PC-3 (cell line): ENCODE results near the gene CHD6. TPM values are rescaled to one million over a fixed set of nuclear protein-coding genes. Genes with fewer than 3 reads are reported as not detected.

Source experiments
- ATAC-seq: fragments of 200-7000 bp; cut with Tn5 transposase; 2 replicates; pipeline ENCODE4 v1.9.1; 2020; ENCODE audit warnings: mild to moderate bottlenecking, moderate library complexity
- BruUV-seq: library from RNA; stranded (reverse); fragments of 400-500 nt; replicated peaks from 2 replicates; lab custom pipeline; 2021; lab: Mats Ljungman, UMichigan
- CTCF ChIA-PET: fragments of 300-600 bp; sonication (Branson Sonifier 250); formaldehyde crosslinking; loops from one replicate; lab custom pipeline; 2022; ENCODE audit warnings: antibody characterized with exemption; lab: Charles Lee
- POLR2A ChIA-PET: fragments of 300-600 bp; sonication (Branson Sonifier 250); formaldehyde crosslinking; loops from one replicate; lab custom pipeline; 2022; ENCODE audit warnings: antibody characterized with exemption; ENCODE audit not compliant: unreplicated experiment; lab: Charles Lee
- DNase-seq: peaks from one replicate; pipeline ENCODE4 v3.0.0-alpha.2; 2015
- H2AFZ ChIP-seq: fragments of 300-600 bp; sonication (generic); 2 replicates; pipeline ENCODE4 v1.6.0; 2016; ENCODE audit warnings: antibody characterized with exemption, low read length
- H3F3A ChIP-seq: fragments of 300-600 bp; sonication (generic); one replicate; pipeline ENCODE4 v1.6.0; 2017; ENCODE audit warnings: antibody characterized with exemption, low read length, control low read depth, mild to moderate bottlenecking; ENCODE audit not compliant: unreplicated experiment
- H3K27ac ChIP-seq: fragments of 300-600 bp; sonication (generic); 2 replicates; pipeline ENCODE4 v1.5.1; 2016; ENCODE audit warnings: mild to moderate bottlenecking, low read length
- H3K27me3 ChIP-seq: fragments of 300-600 bp; sonication (generic); 2 replicates; pipeline ENCODE4 v1.6.1; 2016; ENCODE audit warnings: low read length, mixed read lengths
- H3K36me3 ChIP-seq: fragments of 300-600 bp; sonication (generic); 2 replicates; pipeline ENCODE4 v1.6.1; 2016; ENCODE audit warnings: low read depth, mixed run types, low read length, mixed read lengths
- H3K4me1 ChIP-seq: fragments of 300-600 bp; sonication (generic); 2 replicates; pipeline ENCODE4 v1.5.1; 2016; ENCODE audit warnings: low read length; ENCODE audit not compliant: insufficient read depth
- H3K4me2 ChIP-seq: fragments of 300-600 bp; sonication (generic); 2 replicates; pipeline ENCODE4 v1.6.0; 2016; ENCODE audit warnings: low read length
- H3K4me3 ChIP-seq: fragments of 300-600 bp; sonication (generic); 2 replicates; pipeline ENCODE4 v1.5.1; 2016; ENCODE audit warnings: mild to moderate bottlenecking, low read length, mixed read lengths
- H3K79me2 ChIP-seq: fragments of 300-600 bp; sonication (generic); 2 replicates; pipeline ENCODE4 v1.6.1; 2017; ENCODE audit warnings: low read length, mixed read lengths
- H3K9ac ChIP-seq: fragments of 300-600 bp; sonication (generic); 2 replicates; pipeline ENCODE4 v1.6.0; 2016; ENCODE audit warnings: mild to moderate bottlenecking, low read length
- H3K9me2 ChIP-seq: fragments of 300-600 bp; sonication (generic); replicated peaks from 2 replicates; pipeline ENCODE4 v1.6.1; 2016; ENCODE audit warnings: mixed run types, low read length, mixed read lengths
- H3K9me3 ChIP-seq: fragments of 300-600 bp; sonication (generic); 2 replicates; pipeline ENCODE4 v1.6.1; 2016; ENCODE audit warnings: low read length, mixed read lengths
- H4K20me1 ChIP-seq: fragments of 300-600 bp; sonication (generic); 2 replicates; pipeline ENCODE4 v1.6.1; 2016; ENCODE audit warnings: low read length, mixed read lengths
- EZH2 ChIP-seq: fragments of 300-600 bp; sonication (generic); IDR thresholded peaks from one replicate; pipeline ENCODE4 v1.6.1; 2017; ENCODE audit warnings: antibody characterized with exemption, mild to moderate bottlenecking, low read length; ENCODE audit not compliant: unreplicated experiment
- EZH2phosphoT487 ChIP-seq: fragments of 300-600 bp; sonication (generic); IDR thresholded peaks from 2 replicates; pipeline ENCODE4 v1.6.1; 2018; ENCODE audit warnings: mild to moderate bottlenecking, antibody characterized with exemption, low read length, borderline replicate concordance
- intact Hi-C: fragments of 100-400 bp; cut with micrococcal nuclease; formaldehyde crosslinking; loops from 2 replicates; pipeline ENCODE4 v1.9.0; 2023
- total RNA-seq: library from RNA; depleted of rRNA; stranded (reverse); fragments of >200 nt; gene quantifications from 2 replicates; pipeline ENCODE4 v1.2.3, GENCODE V29; 2014
- TF ChIP-seq, protein P1 (sequence below): fragments of 300-600 bp; sonication (generic); conservative IDR thresholded peaks from 2 replicates; pipeline ENCODE4 v1.5.1; 2017; ENCODE audit warnings: antibody characterized with exemption, low read depth, mild to moderate bottlenecking, low read length

The CHD6 gene
- total RNA-seq, 1 experiment from 2014 or later, result 19.5 TPM

DNA sequence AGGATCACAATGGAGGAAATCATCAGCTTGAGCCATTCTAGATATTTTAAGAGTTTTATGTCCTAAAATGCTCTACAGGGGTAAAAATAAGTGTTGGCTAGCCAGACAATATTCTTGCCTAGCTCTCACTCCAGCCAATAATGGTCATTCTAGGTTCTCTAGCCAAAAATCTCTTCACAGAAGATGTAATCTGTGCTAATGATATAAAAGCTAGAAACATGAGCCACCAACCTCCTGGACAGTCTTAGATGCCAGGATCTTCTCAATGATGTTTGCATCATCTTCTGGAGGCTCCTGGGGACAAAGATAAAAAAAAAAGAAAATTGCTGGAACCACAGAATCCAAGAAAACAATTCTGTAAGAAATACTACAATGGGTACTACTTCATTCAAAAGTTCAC, 119.1 kb downstream of the CHD6 start:
- ATAC-seq (no peak), DNase-seq (no peak)
- H3K4me1 ChIP-seq, result no peaks in the 10 kb centered on the region
- H4K20me1 ChIP-seq, result no peaks in the 10 kb centered on the region
- H3K9me2 ChIP-seq, result no peaks in the 10 kb centered on the region
- TF ChIP-seq EZH2 (no peak), EZH2phosphoT487 (no peak)
- TF ChIP-seq, protein P1, sequence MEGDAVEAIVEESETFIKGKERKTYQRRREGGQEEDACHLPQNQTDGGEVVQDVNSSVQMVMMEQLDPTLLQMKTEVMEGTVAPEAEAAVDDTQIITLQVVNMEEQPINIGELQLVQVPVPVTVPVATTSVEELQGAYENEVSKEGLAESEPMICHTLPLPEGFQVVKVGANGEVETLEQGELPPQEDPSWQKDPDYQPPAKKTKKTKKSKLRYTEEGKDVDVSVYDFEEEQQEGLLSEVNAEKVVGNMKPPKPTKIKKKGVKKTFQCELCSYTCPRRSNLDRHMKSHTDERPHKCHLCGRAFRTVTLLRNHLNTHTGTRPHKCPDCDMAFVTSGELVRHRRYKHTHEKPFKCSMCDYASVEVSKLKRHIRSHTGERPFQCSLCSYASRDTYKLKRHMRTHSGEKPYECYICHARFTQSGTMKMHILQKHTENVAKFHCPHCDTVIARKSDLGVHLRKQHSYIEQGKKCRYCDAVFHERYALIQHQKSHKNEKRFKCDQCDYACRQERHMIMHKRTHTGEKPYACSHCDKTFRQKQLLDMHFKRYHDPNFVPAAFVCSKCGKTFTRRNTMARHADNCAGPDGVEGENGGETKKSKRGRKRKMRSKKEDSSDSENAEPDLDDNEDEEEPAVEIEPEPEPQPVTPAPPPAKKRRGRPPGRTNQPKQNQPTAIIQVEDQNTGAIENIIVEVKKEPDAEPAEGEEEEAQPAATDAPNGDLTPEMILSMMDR, result no peak
- H3K36me3 ChIP-seq, result no peaks in the 10 kb centered on the region
- H3K4me2 ChIP-seq, result no peak overlapping the region
- no peak overlapping the region for H3K9ac ChIP-seq
- ChIA-PET CTCF (no interaction called here), POLR2A (no interaction called here)
- H3K27ac ChIP-seq, result no peak overlapping the region
- H3K79me2 ChIP-seq, result no peaks in the 10 kb centered on the region
- H2AFZ ChIP-seq, result no peak overlapping the region
- no TSS peak for BruUV-seq
- H3K27me3 ChIP-seq, result no peaks in the 10 kb centered on the region
- no peaks in the 10 kb centered on the region for H3K9me3 ChIP-seq
- H3K4me3 ChIP-seq, result no peak overlapping the region
- intact Hi-C loops, result no loop called here
- no peaks in the 10 kb centered on the region for H3F3A ChIP-seq

DNA sequence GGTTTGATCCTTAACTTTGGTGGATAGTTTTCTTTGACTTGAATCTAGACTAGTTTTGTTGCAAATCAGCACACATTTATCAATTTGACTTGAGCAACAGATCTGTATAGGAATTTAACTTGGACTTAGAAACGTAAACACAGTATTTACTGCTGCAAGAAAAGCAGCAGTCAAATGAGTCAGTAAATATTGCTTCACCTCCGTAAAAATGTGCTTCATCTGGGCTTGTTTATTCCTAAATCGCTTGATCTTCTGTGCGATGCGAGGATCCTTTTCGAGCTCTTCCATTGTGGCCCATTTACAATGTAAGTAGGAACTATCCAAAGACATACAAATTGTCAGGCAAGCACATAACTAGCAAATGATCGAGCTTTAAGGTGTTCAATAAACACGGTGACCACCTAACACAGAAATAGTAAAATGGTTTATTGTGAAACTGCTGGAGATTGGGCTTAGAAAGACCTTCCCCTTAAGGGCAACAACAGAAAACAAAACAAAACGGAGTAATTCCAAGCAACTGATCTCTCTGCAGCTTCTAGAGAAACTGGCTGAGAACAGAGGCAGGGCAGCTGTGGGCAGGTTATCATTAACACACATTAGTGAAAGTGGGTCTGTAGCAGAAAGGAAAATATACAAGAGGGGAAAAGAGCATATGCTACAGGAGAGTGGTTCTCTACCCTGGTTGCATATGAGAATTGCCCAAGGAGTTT, 120.8 kb downstream of the CHD6 start:
- Histone ChIP-seq H3F3A (no peaks in the 10 kb centered on the region), H3K27me3 (no peaks in the 10 kb centered on the region), H3K4me2 (no peak overlapping the region), H3K27ac (no peak overlapping the region), H3K79me2 (no peaks in the 10 kb centered on the region), H3K9me2 (no peaks in the 10 kb centered on the region), H3K4me1 (no peaks in the 10 kb centered on the region), H3K4me3 (no peak overlapping the region), H3K9ac (no peak overlapping the region), H2AFZ (no peak overlapping the region), H3K36me3 (no peaks in the 10 kb centered on the region), H3K9me3 (no peaks in the 10 kb centered on the region), H4K20me1 (no peaks in the 10 kb centered on the region)
- TF ChIP-seq EZH2phosphoT487 (no peak), EZH2 (no peak)
- TF ChIP-seq, protein P1, result no peak
- intact Hi-C loops, result no loop called here
- BruUV-seq, result no TSS peak
- POLR2A ChIA-PET, result no interaction called here
- no peak for DNase-seq
- CTCF ChIA-PET, result no interaction called here
- no peak for ATAC-seq

DNA sequence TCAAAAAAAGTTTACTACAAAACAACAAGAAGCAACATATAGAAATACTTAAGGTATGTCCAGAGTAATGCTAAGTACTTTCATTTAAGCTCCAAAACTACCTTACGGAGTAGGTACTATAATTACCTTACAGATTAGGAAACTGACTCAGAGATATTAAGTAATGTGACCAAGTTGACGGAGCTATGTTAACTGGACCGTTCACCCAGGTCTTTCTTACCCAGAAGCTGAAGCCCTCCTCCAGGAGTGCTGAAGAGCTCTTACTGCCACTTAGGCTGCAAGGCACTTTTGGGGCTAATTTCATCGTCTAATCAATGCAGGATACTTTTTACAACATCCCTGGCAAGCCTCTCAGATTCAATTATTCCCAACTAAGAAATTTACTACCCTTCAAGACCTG, 123.7 kb downstream of the CHD6 start:
- TF ChIP-seq, protein P1, result no peak
- no peaks in the 10 kb centered on the region for H3K27me3 ChIP-seq
- no peak overlapping the region for H3K4me3 ChIP-seq
- no peaks in the 10 kb centered on the region for H3K79me2 ChIP-seq
- H3K9me2 ChIP-seq, result no peaks in the 10 kb centered on the region
- no peak overlapping the region for H3K9ac ChIP-seq
- no peak overlapping the region for H2AFZ ChIP-seq
- H3K27ac ChIP-seq, result no peak overlapping the region
- BruUV-seq, result no TSS peak
- intact Hi-C loops, result no loop called here
- H3K36me3 ChIP-seq, result peaks cover 13% of the 10 kb centered on the region; the same call in 1 of the 2 replicates
- ChIA-PET CTCF (no interaction called here), POLR2A (no interaction called here)
- DNase-seq, result no peak
- no peak overlapping the region for H3K4me2 ChIP-seq
- no peaks in the 10 kb centered on the region for H3F3A ChIP-seq
- H4K20me1 ChIP-seq, result no peaks in the 10 kb centered on the region
- H3K9me3 ChIP-seq, result no peaks in the 10 kb centered on the region
- ATAC-seq, result no peak
- no peaks in the 10 kb centered on the region for H3K4me1 ChIP-seq
